Ovary (tissue), 3 donors: Measurements from ENCODE around the gene WDR81.

Experiments used
- EP300 ChIP-seq: sonication (generic); formaldehyde crosslinking; IDR thresholded peaks from one replicate; pipeline ENCODE4 v1.6.1; 2017; ENCODE audit warnings: antibody characterized with exemption
- POLR2A ChIP-seq: fragments of 450-650 bp; IDR thresholded peaks from one replicate; pipeline ENCODE4 v1.6.1; 2017; ENCODE audit warnings: antibody characterized with exemption, mild to moderate bottlenecking, moderate library complexity
- TF ChIP-seq, protein P1 (sequence below), 3 donors: fragments of 450-650 bp in 2 of 3; fragments of 200-600 bp in 1 of 3; IDR thresholded peaks; one replicate each; pipeline versions ENCODE4 v1.5.1 to v1.8.0; 2016 to 2022; ENCODE audit warnings: antibody characterized with exemption in 3 of 3, mild to moderate bottlenecking in 1 of 3
- donor health status: DM: no; HTN: no; CAD: no.

DNA sequence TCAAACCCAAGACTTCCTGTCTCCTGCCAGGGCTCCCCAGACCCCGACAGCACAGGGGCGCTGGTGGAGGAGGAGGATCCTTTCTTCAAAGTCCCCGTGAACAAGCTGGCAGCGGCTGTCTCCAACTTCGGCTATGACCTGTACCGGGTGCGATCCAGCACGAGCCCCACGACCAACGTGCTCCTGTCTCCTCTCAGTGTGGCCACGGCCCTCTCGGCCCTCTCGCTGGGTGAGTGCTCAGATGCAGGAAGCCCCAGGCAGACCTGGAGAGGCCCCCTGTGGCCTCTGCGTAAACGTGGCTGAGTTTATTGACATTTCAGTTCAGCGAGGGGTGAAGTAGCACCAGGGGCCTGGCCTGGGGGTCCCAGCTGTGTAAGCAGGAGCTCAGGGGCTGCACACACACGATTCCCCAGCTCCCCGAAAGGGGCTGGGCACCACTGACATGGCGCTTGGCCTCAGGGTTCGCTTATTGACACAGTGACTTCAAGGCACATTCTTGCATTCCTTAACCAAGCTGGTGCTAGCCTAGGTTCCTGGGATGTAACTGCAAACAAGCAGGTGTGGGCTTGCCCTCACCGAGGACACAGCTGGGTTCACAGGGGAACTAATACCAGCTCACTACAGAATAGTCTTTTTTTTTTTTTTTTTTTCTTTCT lies 45.4 kb downstream of the WDR81 start:
- TF ChIP-seq, protein P1, sequence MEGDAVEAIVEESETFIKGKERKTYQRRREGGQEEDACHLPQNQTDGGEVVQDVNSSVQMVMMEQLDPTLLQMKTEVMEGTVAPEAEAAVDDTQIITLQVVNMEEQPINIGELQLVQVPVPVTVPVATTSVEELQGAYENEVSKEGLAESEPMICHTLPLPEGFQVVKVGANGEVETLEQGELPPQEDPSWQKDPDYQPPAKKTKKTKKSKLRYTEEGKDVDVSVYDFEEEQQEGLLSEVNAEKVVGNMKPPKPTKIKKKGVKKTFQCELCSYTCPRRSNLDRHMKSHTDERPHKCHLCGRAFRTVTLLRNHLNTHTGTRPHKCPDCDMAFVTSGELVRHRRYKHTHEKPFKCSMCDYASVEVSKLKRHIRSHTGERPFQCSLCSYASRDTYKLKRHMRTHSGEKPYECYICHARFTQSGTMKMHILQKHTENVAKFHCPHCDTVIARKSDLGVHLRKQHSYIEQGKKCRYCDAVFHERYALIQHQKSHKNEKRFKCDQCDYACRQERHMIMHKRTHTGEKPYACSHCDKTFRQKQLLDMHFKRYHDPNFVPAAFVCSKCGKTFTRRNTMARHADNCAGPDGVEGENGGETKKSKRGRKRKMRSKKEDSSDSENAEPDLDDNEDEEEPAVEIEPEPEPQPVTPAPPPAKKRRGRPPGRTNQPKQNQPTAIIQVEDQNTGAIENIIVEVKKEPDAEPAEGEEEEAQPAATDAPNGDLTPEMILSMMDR (IDR thresholded peaks at IDR 0.05) = no peak
- no peak for TF ChIP-seq POLR2A
- TF ChIP-seq EP300 = no peak
